ENCODE data around the gene PIK3AP1.

- no peak for TF ChIP-seq CTCF (IDR thresholded peaks at IDR 0.05 in 4 of 5, conservative IDR thresholded peaks at IDR 0.05 in 1 of 5)
- no peak for TF ChIP-seq POLR2A (IDR thresholded peaks at IDR 0.05)
Measured at GRCh38 chr10:96752375-96752774, 32.1 kb upstream of the PIK3AP1 start.

Measured in gastrocnemius medialis (tissue), 4 donors.